Measurements from ENCODE around the gene ZBTB43. TPM values are rescaled to one million over a fixed set of nuclear protein-coding genes. Genes with fewer than 3 reads are reported as not detected.

ZBTB43 gene
- total RNA-seq, 1 experiment from 2014 or later = 15.4 TPM

GRCh38 chr9:126833020-126833419 is 28.2 kb downstream of the ZBTB43 start:
- ChIA-PET RAD21 (ENCODE audit: low non-redundant PET in 1 of 2, low total read pairs in 2 of 2, uncharacterized antibody in 2 of 2, unreplicated experiment in 2 of 2) (no interaction called here), POLR2A (no interaction called here), CTCF (no interaction called here)
- intact Hi-C loops (cut with micrococcal nuclease) = no loop called here
- Histone ChIP-seq H3K27me3 (ENCODE audit: insufficient read depth, low read length) (no peaks in the 10 kb centered on the region), H4K20me1 (ENCODE audit: insufficient read depth) (no peaks in the 10 kb centered on the region), H3K4me2 (ENCODE audit: low read length) (no peak overlapping the region), H3K36me3 (ENCODE audit: control insufficient read depth in 1 of 2, insufficient read depth in 2 of 2, low read length in 2 of 2) (peaks cover 4 to 20% of the 10 kb centered on the region in 2 experiments; a peak in 2 of 4 replicates), H3K9me2 (ENCODE audit: insufficient read depth) (no peaks in the 10 kb centered on the region), H3K79me2 (ENCODE audit: insufficient read depth, low read length) (peaks cover 9% of the 10 kb centered on the region), H3K4me1 (ENCODE audit: control insufficient read depth in 1 of 2, insufficient read depth in 2 of 2, low read length in 2 of 2) (no peaks in the 10 kb centered on the region), H3K27ac (ENCODE audit: low read depth, low read length) (no peak overlapping the region), H2AFZ (ENCODE audit: low read depth, low read length, poor library complexity, severe bottlenecking) (no peak overlapping the region), H3K9ac (ENCODE audit: low read length) (no peak overlapping the region), H3K9me3 (ENCODE audit: control insufficient read depth in 1 of 2, insufficient read depth in 1 of 2, low read depth in 1 of 2, low read length in 2 of 2) (no peaks in the 10 kb centered on the region), H3K4me3 (replicated peaks in 1 of 2; ENCODE audit: low read depth in 1 of 2, low read length in 2 of 2) (no peak overlapping the region)
- no peak for TF ChIP-seq MAX (IDR thresholded peaks at IDR 0.05)
- no peak for TF ChIP-seq SRF (IDR thresholded peaks at IDR 0.05; ENCODE audit: low read depth)
- no peak for TF ChIP-seq CEBPB (IDR thresholded peaks at IDR 0.05; ENCODE audit: low read depth)
- TF ChIP-seq TCF7L2 (IDR thresholded peaks at IDR 0.05; ENCODE audit: borderline replicate concordance, extremely low read depth, insufficient read depth, insufficient read length) = no peak
- TF ChIP-seq ZNF274 (IDR thresholded peaks at IDR 0.05; ENCODE audit: low read depth, low read length) = no peak
- no peak for TF ChIP-seq POLR2AphosphoS5 (IDR thresholded peaks at IDR 0.05; ENCODE audit: low read depth, low read length)
- no peak for TF ChIP-seq ZFX (IDR thresholded peaks at IDR 0.05)
- TF ChIP-seq CTCF (IDR thresholded peaks at IDR 0.05 in 2 of 3, conservative IDR thresholded peaks at IDR 0.05 in 1 of 3; ENCODE audit: borderline replicate concordance in 1 of 3, insufficient read depth in 1 of 3, low read depth in 2 of 3, low read length in 2 of 3) = no peak
- no peak for TF ChIP-seq FOSL1 (IDR thresholded peaks at IDR 0.05; ENCODE audit: low read depth)
- TF ChIP-seq SP1 (IDR thresholded peaks at IDR 0.05; ENCODE audit: low read depth) = no peak
- no peak for TF ChIP-seq EZH2 (IDR thresholded peaks at IDR 0.05)
- TF ChIP-seq JUND (IDR thresholded peaks at IDR 0.05) = no peak
- TF ChIP-seq ATF3 (IDR thresholded peaks at IDR 0.05) = no peak
- ATAC-seq (no peak), DNase-seq (ENCODE audit: low read depth, low spot score) (no peak)
- no TSS peak for BruUV-seq (replicated peaks)

Measured in HCT116 (cell line).